ENCODE measurements around the gene WDR31. TPM values are rescaled to one million over a fixed set of nuclear protein-coding genes. Genes with fewer than 3 reads are reported as not detected.
"Not testable (repeated sequence)": the region's sequence is repeated elsewhere in the genome, so short reads cannot be mapped to it uniquely, and the experiment has no call there.

The WDR31 gene
- total RNA-seq, 3 donors from 2014 or later (not counting 1 experiment from before 2014, with no cell fraction given) = 0.16 to 0.55 (median 0.19) TPM

GRCh38 chr9:113368982-113369854, 29.1 kb upstream of the WDR31 start:
- H3K27ac Mint-ChIP-seq = no peak overlapping the region
- H3K36me3 Mint-ChIP-seq = no peaks in the 10 kb centered on the region
- Histone ChIP-seq H3K27ac (ENCODE audit: low read length) (no peak overlapping the region), H3K36me3 (ENCODE audit: control insufficient read depth, insufficient read depth, low read length) (peaks cover 14% of the 10 kb centered on the region), H3K4me1 (ENCODE audit: control insufficient read depth, insufficient read depth, low read length) (no peaks in the 10 kb centered on the region), H3K4me3 (ENCODE audit: low read length) (no peak overlapping the region), H3K27me3 (ENCODE audit: control insufficient read depth, insufficient read depth, low read length) (no peaks in the 10 kb centered on the region), H3K9me3 (ENCODE audit: control insufficient read depth, insufficient read depth, low read length) (no peaks in the 10 kb centered on the region)
- no peaks in the 10 kb centered on the region for H3K9me3 Mint-ChIP-seq
- WGBS (ENCODE audit: insufficient coverage) = 93% methylated on average over 13 of the region's 13 CpGs
- H3K27me3 Mint-ChIP-seq (ENCODE audit: low read depth in 2 of 2) = no peaks in the 10 kb centered on the region
- no peaks in the 10 kb centered on the region for H3K4me1 Mint-ChIP-seq
- TF ChIP-seq CTCF (IDR thresholded peaks at IDR 0.05) = no peak
- DNase-seq = no peak
- no peak overlapping the region for H3K4me3 Mint-ChIP-seq
- ATAC-seq = no peak
- intact Hi-C loops (cut with micrococcal nuclease) = no loop called here

GRCh38 chr9:113368348-113368981, 28.4 kb upstream of the WDR31 start:
- WGBS (ENCODE audit: insufficient coverage) = 92% methylated on average over 4 of the region's 5 CpGs
- Histone ChIP-seq H3K27ac (ENCODE audit: low read length) (no peak overlapping the region), H3K27me3 (ENCODE audit: control insufficient read depth, insufficient read depth, low read length) (no peaks in the 10 kb centered on the region), H3K4me3 (ENCODE audit: low read length) (no peak overlapping the region), H3K4me1 (ENCODE audit: control insufficient read depth, insufficient read depth, low read length) (no peaks in the 10 kb centered on the region), H3K9me3 (ENCODE audit: control insufficient read depth, insufficient read depth, low read length) (no peaks in the 10 kb centered on the region), H3K36me3 (ENCODE audit: control insufficient read depth, insufficient read depth, low read length) (peaks cover 7% of the 10 kb centered on the region)
- no peak for TF ChIP-seq CTCF (IDR thresholded peaks at IDR 0.05)
- DNase-seq = no peak
- Mint-ChIP-seq H3K4me1 (no peaks in the 10 kb centered on the region), H3K4me3 (no peak overlapping the region), H3K27ac (no peak overlapping the region), H3K9me3 (no peaks in the 10 kb centered on the region), H3K36me3 (no peaks in the 10 kb centered on the region), H3K27me3 (ENCODE audit: low read depth in 2 of 2) (no peaks in the 10 kb centered on the region)
- intact Hi-C loops (cut with micrococcal nuclease) = no loop called here
- ATAC-seq = no peak

GRCh38 chr9:113365652-113366051, 25.6 kb upstream of the WDR31 start:
- WGBS (ENCODE audit: insufficient coverage) = 83% methylated on average over 3 of the region's 3 CpGs
- intact Hi-C loops (cut with micrococcal nuclease); H3K4me3 Mint-ChIP-seq; H3K27ac ChIP-seq (ENCODE audit: low read length); H3K4me1 Mint-ChIP-seq; H3K4me3 ChIP-seq (ENCODE audit: low read length); H3K4me1 ChIP-seq (ENCODE audit: control insufficient read depth, insufficient read depth, low read length); DNase-seq; H3K9me3 ChIP-seq (ENCODE audit: control insufficient read depth, insufficient read depth, low read length); H3K27me3 ChIP-seq (ENCODE audit: control insufficient read depth, insufficient read depth, low read length); H3K36me3 ChIP-seq (ENCODE audit: control insufficient read depth, insufficient read depth, low read length); ATAC-seq; H3K36me3 Mint-ChIP-seq; H3K9me3 Mint-ChIP-seq; H3K27ac Mint-ChIP-seq; H3K27me3 Mint-ChIP-seq (ENCODE audit: low read depth in 2 of 2): not testable (repeated sequence)

DNA sequence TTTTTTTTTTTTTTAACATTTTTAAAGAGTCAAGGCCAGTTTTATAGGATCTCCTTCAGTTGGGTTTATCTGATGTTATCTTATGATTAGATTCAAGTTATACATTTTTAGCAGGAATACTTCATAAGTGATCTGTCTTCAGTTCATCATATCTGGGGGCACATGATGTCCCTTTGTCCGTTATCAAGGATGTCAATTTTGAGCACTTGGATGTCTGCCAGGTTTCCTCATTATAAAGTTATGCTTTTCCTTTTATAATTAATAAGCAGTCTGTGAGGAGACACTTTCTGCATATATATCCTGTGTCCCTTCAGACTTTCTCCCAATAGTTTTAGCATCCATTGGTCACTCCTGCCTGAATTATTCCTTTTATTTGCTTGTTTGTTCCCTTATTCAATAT, 24.9 kb upstream of the WDR31 start:
- H3K27me3 Mint-ChIP-seq (ENCODE audit: low read depth in 2 of 2) = no peaks in the 10 kb centered on the region
- H3K9me3 Mint-ChIP-seq = no peaks in the 10 kb centered on the region
- H3K27ac ChIP-seq (ENCODE audit: low read length) = no peak overlapping the region
- H3K36me3 ChIP-seq (ENCODE audit: control insufficient read depth, insufficient read depth, low read length) = no peaks in the 10 kb centered on the region
- H3K27ac Mint-ChIP-seq = no peak overlapping the region
- DNase-seq (no peak), ATAC-seq (no peak)
- intact Hi-C loops (cut with micrococcal nuclease) = no loop called here
- WGBS (ENCODE audit: insufficient coverage) = 90% methylated on average over 1 of the region's 1 CpG
- no peaks in the 10 kb centered on the region for H3K4me1 Mint-ChIP-seq
- no peaks in the 10 kb centered on the region for H3K9me3 ChIP-seq (ENCODE audit: control insufficient read depth, insufficient read depth, low read length)
- H3K4me3 ChIP-seq (ENCODE audit: low read length) = no peak overlapping the region
- H3K27me3 ChIP-seq (ENCODE audit: control insufficient read depth, insufficient read depth, low read length) = no peaks in the 10 kb centered on the region
- no peaks in the 10 kb centered on the region for H3K4me1 ChIP-seq (ENCODE audit: control insufficient read depth, insufficient read depth, low read length)
- H3K4me3 Mint-ChIP-seq = no peak overlapping the region
- no peaks in the 10 kb centered on the region for H3K36me3 Mint-ChIP-seq
- TF ChIP-seq CTCF (IDR thresholded peaks at IDR 0.05) = no peak

Data from natural killer cell (primary cell).